SK-N-SH treated with all-trans-retinoic acid at 6 μM for 48 hours (cell line): ENCODE data around the gene NCKAP5.

Source experiments
- ATAC-seq: fragments of 200-7000 bp; cut with Tn5 transposase; 3 replicates; pipeline ENCODE4 v1.9.1; 2020; ENCODE audit warnings: mild to moderate bottlenecking, moderate library complexity
- ARNTL ChIP-seq: fragments of 450-650 bp; formaldehyde crosslinking; IDR thresholded peaks from 2 replicates; pipeline ENCODE4 v1.5.0; 2020; ENCODE audit warnings: low read depth, mild to moderate bottlenecking, moderate library complexity, borderline replicate concordance
- BACH2 ChIP-seq: fragments of 250-450 bp; sonication (Bioruptor Pico); IDR thresholded peaks from 2 replicates; pipeline ENCODE4 v1.9.0; 2021; ENCODE audit warnings: mild to moderate bottlenecking, borderline replicate concordance
- CSRNP3 ChIP-seq: fragments of 250-450 bp; sonication (Bioruptor Pico); IDR thresholded peaks from 2 replicates; pipeline ENCODE4 v1.5.1; 2021; ENCODE audit warnings: mild to moderate bottlenecking, moderate library complexity
- ESRRG ChIP-seq: fragments of 250-450 bp; sonication (Bioruptor Pico); IDR thresholded peaks from 2 replicates; pipeline ENCODE4 v1.6.1; 2021; ENCODE audit warnings: mild to moderate bottlenecking
- GLIS3 ChIP-seq: fragments of 250-450 bp; sonication (Bioruptor Pico); IDR thresholded peaks from 2 replicates; pipeline ENCODE4 v1.5.0; 2020; ENCODE audit warnings: mild to moderate bottlenecking, moderate library complexity
- ISL1 ChIP-seq: fragments of 250-450 bp; sonication (Bioruptor Pico); IDR thresholded peaks from 2 replicates; pipeline ENCODE4 v2.1.2; 2022; ENCODE audit warnings: mild to moderate bottlenecking, moderate library complexity
- OSR1 ChIP-seq: fragments of 250-450 bp; sonication (Bioruptor Pico); IDR thresholded peaks from 2 replicates; pipeline ENCODE4 v1.8.0; 2022; ENCODE audit warnings: moderate library complexity, mild to moderate bottlenecking, inconsistent platforms
- PATZ1 ChIP-seq: fragments of 250-450 bp; sonication (Bioruptor Pico); IDR thresholded peaks from 2 replicates; pipeline ENCODE4 v1.8.0; 2020; ENCODE audit warnings: mild to moderate bottlenecking, moderate library complexity, borderline replicate concordance
- POU6F1 ChIP-seq: fragments of 250-450 bp; sonication (Bioruptor Pico); IDR thresholded peaks from 2 replicates; pipeline ENCODE4 v1.8.0; 2021; ENCODE audit warnings: low read depth, mild to moderate bottlenecking, moderate library complexity, borderline replicate concordance
- PPARA ChIP-seq: fragments of 250-450 bp; sonication (Bioruptor Pico); IDR thresholded peaks from 2 replicates; pipeline ENCODE4 v1.5.0; 2020; ENCODE audit warnings: mild to moderate bottlenecking, borderline replicate concordance
- RARB ChIP-seq: fragments of 250-450 bp; sonication (Bioruptor Pico); IDR thresholded peaks from 2 replicates; pipeline ENCODE4 v1.8.0; 2021; ENCODE audit warnings: mild to moderate bottlenecking, moderate library complexity
- SNAI2 ChIP-seq: fragments of 250-450 bp; sonication (Bioruptor Pico); IDR thresholded peaks from 2 replicates; pipeline ENCODE4 v1.5.0; 2020; ENCODE audit warnings: mild to moderate bottlenecking, moderate library complexity
- TCF4 ChIP-seq: fragments of 250-450 bp; sonication (Bioruptor Pico); IDR thresholded peaks from 2 replicates; pipeline ENCODE4 v1.8.0; 2021; ENCODE audit warnings: mild to moderate bottlenecking, moderate library complexity, borderline replicate concordance
- TSHZ2 ChIP-seq: fragments of 250-450 bp; sonication (Bioruptor Pico); IDR thresholded peaks from 2 replicates; pipeline ENCODE4 v1.5.0; 2020; ENCODE audit warnings: mild to moderate bottlenecking, moderate library complexity
- ZC3H10 ChIP-seq: fragments of 250-450 bp; sonication (Bioruptor Pico); IDR thresholded peaks from 2 replicates; pipeline ENCODE4 v1.5.1; 2021; ENCODE audit warnings: mild to moderate bottlenecking, moderate library complexity
- ZFP3 ChIP-seq: fragments of 250-450 bp; sonication (Bioruptor Pico); IDR thresholded peaks from 2 replicates; pipeline ENCODE4 v1.5.0; 2020; ENCODE audit warnings: mild to moderate bottlenecking, moderate library complexity
- ZNF565 ChIP-seq: fragments of 450-650 bp; formaldehyde crosslinking; conservative IDR thresholded peaks from 2 replicates; pipeline ENCODE4 v1.5.0; 2020; ENCODE audit warnings: low read depth, mild to moderate bottlenecking, moderate library complexity
- ZNF70 ChIP-seq: fragments of 450-650 bp; formaldehyde crosslinking; IDR thresholded peaks from 2 replicates; pipeline ENCODE4 v1.5.0; 2020; ENCODE audit warnings: mild to moderate bottlenecking, moderate library complexity
- ZNF8 ChIP-seq: fragments of 450-650 bp; formaldehyde crosslinking; IDR thresholded peaks from 2 replicates; pipeline ENCODE4 v1.5.0; 2020; ENCODE audit warnings: mild to moderate bottlenecking, moderate library complexity

Gene NCKAP5

GRCh38 chr2:133586978-133587377, 18.7 kb upstream of the NCKAP5 start:
- TF ChIP-seq ZNF8 (CRISPR knock-in tag) (no peak), CSRNP3 (CRISPR knock-in tag) (no peak), BACH2 (CRISPR knock-in tag) (no peak), ISL1 (CRISPR knock-in tag) (no peak), ZFP3 (CRISPR knock-in tag) (no peak), TSHZ2 (CRISPR knock-in tag) (no peak), RARB (CRISPR knock-in tag) (no peak)
- TF ChIP-seq, all 23 proteins: peak for 0
- ATAC-seq, result no peak

GRCh38 chr2:133581010-133581760, 12.9 kb upstream of the NCKAP5 start:
- ATAC-seq, result no peak
- no peak for TF ChIP-seq ARNTL (CRISPR knock-in tag)
- TF ChIP-seq BACH2 (CRISPR knock-in tag), result no peak
- TF ChIP-seq ZNF70 (CRISPR knock-in tag), result no peak
- TF ChIP-seq PATZ1, result no peak
- no peak for TF ChIP-seq ZNF565 (CRISPR knock-in tag)
- TF ChIP-seq TCF4 (CRISPR knock-in tag), result no peak
- no peak for TF ChIP-seq ZC3H10 (CRISPR knock-in tag)
- TF ChIP-seq ZFP3 (CRISPR knock-in tag), result no peak
- TF ChIP-seq TSHZ2 (CRISPR knock-in tag), result no peak
- TF ChIP-seq GLIS3, result no peak
- no peak for TF ChIP-seq SNAI2 (CRISPR knock-in tag)
- TF ChIP-seq POU6F1 (CRISPR knock-in tag), result no peak
- TF ChIP-seq ZNF8 (CRISPR knock-in tag), result no peak
- TF ChIP-seq OSR1 (CRISPR knock-in tag), result no peak
- TF ChIP-seq ISL1 (CRISPR knock-in tag), result no peak
- TF ChIP-seq PPARA, result no peak

GRCh38 chr2:133579274-133579673, 11.0 kb upstream of the NCKAP5 start:
- no peak for TF ChIP-seq POU6F1 (CRISPR knock-in tag)
- TF ChIP-seq ZNF8 (CRISPR knock-in tag), result no peak
- TF ChIP-seq ARNTL (CRISPR knock-in tag), result no peak
- TF ChIP-seq ISL1 (CRISPR knock-in tag), result peak; percentile 35
- no peak for TF ChIP-seq ESRRG (CRISPR knock-in tag)
- no peak for ATAC-seq
